HG02798 (cell line): Measurements from ENCODE around the gene ZNF552.

Source experiments
- ATAC-seq: cut with Tn5 transposase; IDR thresholded peaks from one replicate; pipeline ENCODE4 v1.9.1; 2021; ENCODE audit warnings: mild to moderate bottlenecking; ENCODE audit not compliant: unreplicated experiment, poor library complexity

Gene ZNF552

DNA sequence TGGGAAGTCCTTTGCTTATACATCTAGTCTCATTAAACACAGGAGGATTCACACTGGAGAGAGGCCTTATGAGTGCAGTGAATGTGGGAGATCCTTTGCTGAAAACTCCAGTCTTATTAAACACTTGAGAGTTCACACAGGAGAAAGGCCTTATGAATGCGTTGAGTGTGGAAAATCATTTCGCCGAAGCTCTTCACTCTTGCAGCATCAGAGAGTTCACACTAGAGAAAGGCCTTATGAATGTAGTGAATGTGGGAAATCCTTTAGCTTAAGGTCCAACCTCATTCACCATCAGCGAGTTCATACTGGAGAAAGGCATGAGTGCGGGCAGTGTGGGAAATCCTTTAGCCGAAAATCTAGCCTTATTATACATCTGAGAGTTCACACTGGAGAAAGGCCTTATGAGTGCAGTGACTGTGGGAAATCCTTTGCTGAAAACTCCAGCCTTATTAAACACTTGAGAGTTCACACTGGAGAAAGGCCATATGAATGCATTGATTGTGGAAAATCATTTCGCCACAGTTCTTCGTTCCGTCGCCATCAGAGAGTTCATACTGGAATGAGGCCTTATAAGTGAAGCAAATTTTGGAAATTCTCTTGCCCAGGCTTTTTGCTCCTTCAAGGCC is 35.4 kb downstream of the ZNF552 start:
- ATAC-seq = no peak

DNA sequence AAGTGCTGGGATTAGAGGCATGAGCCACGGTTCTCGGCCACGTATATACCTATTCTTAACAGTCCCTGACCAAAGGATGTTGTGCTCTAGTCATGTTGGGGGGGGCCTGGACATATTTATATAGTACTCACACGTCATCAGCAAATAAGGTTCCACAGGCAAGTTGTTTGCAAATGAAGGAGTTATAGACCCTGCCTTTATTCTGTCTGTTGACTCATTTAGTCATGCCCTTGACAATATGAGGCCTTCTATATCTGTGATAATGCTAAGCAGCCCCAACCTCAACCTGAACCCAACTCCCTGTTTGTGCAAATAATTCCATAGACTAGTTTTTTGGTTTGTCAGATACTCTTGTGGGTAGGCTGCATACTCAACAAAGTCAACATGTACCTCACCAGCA is 36.4 kb downstream of the ZNF552 start:
- no peak for ATAC-seq

DNA sequence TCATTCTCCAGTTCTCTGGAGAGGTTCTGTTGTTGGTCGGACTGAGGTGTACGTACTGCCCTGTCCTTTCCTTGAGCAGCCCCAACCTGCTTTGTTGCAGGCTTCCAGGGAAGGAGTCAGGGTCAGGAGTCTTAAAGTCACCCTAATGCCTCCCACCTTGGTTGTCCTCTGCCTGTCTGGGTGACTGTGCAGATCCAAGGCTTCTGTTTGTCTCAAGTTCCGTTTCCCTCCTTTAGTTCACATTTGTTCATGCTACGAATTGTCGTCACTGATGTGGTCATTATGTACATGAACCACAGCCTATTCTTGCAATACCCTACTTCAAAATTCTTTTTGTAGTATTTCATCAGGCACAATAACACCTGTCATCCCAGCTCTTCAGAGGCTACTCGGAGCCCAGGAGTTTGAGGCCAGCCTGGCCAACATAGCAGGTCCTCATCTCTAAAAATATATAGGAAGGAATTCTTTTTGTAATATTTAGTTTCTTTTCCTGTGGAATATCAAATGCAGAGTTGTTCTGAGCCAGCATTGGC is 37.9 kb downstream of the ZNF552 start:
- ATAC-seq = no peak

DNA sequence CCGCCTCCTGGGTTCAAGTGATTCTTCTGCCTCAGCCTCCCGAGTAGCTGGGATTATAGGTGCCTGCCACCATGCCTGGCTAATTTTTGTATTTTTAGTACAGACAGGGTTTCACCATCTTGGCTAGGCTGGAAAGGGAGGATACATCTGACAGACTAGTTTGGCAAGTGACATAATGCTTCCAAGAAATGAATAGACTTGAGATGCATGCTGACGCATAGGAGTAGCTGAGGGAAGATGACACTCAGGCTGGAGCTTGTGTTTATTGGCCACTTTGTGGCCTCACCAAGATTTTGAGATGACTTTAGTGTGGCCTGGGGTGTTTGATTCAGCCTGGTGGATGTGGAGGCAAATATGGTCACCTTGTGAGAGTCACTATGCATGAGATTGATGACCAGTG is 41.2 kb downstream of the ZNF552 start:
- no peak for ATAC-seq

DNA sequence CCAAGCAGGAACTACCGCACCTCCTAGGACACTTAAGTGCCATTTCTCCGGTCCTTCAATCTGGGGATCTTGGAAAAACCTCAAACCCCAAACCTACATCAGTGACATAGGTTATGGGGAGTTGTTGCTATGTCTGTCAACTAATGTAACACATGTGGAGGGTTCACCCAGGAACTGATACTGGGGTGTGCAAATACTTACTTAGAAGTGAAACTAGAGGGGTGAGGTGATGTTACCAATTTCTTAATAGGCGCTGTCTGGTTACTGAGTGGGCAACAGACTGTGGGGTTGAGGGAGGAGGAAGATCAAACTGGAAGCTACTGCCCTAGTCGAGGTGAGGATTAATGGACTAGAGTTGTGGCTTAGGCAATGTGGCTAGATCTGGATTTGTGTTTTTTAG is 43.3 kb downstream of the ZNF552 start:
- no peak for ATAC-seq

DNA sequence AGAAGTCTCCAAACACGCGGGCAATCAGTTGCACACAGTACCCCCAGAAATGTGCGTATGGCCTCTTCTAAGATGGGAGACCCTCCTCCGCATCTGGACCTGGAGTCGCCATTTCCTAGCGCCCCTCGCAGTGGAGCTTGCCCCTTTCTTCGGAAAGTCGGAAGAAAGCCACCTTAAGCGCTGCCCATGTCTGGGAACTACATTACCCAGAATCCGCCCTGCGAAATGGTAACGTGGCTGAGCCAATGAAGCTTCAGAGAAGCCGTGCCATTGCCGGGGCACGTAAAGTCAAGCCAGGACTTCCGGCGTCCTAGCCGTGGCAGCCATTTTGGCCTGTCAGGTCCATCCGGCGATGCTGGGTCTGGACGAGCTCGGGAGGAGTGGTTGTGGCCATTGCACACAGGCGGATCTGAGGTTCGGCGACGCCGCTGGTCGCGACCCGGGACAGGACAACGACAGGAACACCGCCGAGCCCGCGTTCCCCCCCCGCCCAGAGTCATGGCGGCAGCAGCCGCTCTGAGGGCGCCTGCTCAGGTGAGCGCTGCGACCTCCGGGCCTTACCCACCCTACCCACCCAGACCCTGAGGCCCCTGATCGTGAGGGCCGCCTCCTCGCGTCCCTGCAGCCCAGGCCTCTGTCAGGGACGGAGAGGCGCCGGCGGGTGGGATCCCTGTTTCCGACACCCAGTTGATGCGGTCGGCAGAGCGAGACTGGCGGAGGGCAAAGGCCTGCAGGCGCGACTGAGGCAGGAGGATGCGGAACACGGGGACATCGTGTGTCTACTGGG is 45.2 kb downstream of the ZNF552 start, which contains the start of gene ZNF586:
Gene ZNF586 (plus strand): TSS at position 332 of the 787 bp plus-strand sequence. CDS start 167 bp downstream, at position 499.
- peak; percentile 99 for ATAC-seq

DNA sequence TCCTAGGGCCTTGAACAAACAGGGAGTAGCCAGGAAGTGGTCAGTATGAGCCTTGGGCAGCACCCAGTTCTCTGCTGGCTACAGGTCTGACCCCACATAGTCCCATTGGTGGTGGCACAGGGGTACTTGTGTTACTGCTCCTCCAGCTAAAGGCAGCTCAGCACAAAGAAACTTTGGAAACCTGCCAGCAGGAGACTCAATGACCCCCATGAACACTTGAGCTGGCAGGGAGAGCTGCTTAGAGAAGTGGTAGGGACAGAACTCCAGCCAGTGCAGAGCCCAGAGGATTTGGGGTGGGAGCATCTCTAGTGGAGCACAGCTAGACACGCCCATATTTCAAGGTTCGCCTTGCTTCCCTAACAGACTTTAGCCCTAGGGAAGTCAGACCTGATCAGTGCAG is 55.6 kb downstream of the ZNF552 start:
- no peak for ATAC-seq

DNA sequence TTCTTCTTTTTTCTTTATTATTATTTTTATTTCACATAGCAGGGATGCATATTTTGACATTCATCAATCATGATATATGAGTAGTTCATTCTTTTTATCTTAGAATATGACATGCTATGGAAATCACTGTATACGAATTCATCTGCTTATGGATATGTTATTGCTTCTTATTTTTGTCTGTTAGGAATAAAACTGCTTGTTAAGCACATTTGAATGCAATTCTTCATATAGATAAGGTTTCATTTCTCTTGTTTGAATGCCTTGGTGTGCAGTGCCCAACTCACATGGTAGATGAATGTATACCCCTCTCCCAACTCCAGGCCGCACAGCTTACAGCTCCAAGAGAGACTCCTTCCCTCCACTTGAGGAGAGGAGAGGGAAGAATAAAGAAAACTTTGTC is 56.8 kb downstream of the ZNF552 start:
- no peak for ATAC-seq
